Suppressor macrophage treated with lipopolysaccharide for 4 hours (primary cell): ENCODE measurements around the gene KIN.
"Not testable (repeated sequence)": the region's sequence is repeated elsewhere in the genome, so short reads cannot be mapped to it uniquely, and the experiment has no call there.

Experiments used
- DNase-seq: peaks from one replicate; pipeline ENCODE4 v3.0.0-alpha.2; 2020

Gene KIN

DNA sequence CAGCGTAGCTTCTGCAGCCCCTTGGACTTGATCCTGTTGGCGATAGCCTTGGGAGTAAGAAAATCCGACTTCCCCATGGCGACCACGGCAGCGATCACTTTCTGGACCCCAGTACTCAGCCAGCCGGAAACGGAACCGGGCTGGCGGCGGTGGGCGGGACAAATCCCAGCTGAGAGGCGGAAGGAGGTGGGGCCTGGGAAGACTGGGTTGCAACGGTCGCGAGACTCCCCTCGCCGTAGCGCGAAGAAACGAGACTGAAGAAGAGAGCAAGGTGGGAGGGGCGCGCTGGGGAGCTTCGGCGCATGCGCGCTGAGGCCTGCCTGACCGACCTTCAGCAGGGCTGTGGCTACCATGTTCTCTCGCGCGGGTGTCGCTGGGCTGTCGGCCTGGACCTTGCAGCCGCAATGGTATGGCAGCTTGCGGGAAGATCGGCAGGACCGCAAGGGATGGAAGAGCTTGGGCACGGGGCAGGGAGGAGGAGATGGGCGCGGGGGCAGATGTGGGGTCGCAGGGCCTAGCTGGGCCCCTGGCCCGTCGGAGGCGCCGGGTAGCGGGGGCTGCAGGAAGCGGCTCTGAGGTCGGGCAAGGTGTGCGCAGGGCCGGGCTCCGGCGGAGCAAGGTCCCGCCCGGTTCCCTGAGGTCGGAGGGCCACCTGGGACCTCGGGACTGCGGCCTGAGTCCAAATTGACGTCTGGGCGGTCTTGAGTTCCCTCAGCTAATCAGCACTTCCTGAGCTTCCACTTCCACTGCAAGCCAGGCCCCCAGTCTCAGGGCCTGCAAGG lies at the start of gene KIN, which contains the start of gene ATP5F1C:
Gene KIN, minus strand, starts transcription at position 137 of the 782 bp plus-strand sequence. Its CDS starts 60 bp downstream, at position 77.
Gene ATP5F1C, plus strand, starts transcription at position 321 of the 782 bp plus-strand sequence. Its CDS starts 31 bp downstream, at position 352.
- peak; percentile 99 for DNase-seq

- DNase-seq: no peak
Measured at GRCh38 chr10:7836571-7836970, 48.8 kb upstream of the KIN start.

- DNase-seq: no peak
Measured at GRCh38 chr10:7834262-7834661, 46.5 kb upstream of the KIN start.

DNA sequence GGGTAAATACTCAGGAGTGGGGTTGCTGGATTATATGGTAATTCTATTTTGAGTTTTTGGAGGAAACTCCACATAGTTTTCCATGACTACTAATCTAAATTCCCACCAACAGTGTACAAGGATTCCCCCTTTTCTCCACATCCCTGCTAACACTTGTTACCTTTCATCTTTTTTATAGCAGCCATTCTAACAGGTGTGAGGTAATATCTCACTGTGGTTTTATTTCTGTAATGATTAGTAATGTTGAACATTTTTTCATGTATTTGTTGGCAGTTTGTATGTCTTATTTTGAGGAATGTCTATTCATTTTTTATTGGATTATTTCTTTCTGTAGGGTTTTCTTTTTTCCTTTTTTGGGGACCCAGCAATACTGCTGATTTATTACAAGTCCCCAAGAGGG lies 45.4 kb upstream of the KIN start:
- no peak for DNase-seq

- no peak for DNase-seq
Measured at GRCh38 chr10:7832060-7832459, 44.3 kb upstream of the KIN start.

GRCh38 chr10:7829289-7829834 lies 41.6 kb upstream of the KIN start:
- no peak for DNase-seq

GRCh38 chr10:7826971-7827370 lies 39.2 kb upstream of the KIN start:
- DNase-seq: no peak

GRCh38 chr10:7824251-7824650 lies 36.5 kb upstream of the KIN start:
- no peak for DNase-seq

DNA sequence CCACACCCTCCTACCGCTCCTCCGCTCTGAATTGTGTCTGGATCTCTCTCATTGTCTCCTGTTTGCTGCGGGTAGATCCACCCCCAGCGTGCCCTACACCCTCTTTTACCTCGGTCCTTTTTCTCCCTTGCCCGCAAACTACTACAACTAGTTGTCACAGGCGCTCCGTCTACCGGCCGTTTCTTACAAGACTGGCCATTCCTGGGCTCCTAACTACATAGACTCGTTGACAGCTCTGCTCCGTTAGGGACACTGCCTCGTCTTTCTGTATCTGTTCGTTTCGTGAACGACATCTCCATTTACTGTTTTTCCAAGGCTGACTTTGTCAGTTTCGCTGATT lies 31.3 kb upstream of the KIN start:
- DNase-seq: peak; percentile 44

- peak; percentile 93 for DNase-seq
Measured at GRCh38 chr10:7818295-7819120, 30.7 kb upstream of the KIN start, which contains the start of gene TAF3. TAF3 (plus strand) TSS chr10:7818505; CDS start chr10:7818710, 205 bp downstream.

DNA sequence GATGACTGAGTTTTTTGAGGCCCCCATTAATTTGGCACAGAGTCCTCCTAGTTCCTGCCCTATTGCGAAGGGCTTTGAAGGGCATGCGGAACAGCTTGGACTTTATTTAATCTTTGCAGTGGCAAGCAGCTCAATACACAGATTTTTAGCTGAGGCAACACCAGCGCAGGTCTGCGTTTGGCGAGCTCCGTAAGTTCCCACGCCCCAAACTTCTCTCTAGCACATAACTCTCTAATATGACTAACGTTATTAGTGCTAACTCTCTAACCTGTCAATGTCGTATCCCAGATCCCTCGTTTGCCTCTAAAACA lies 30.1 kb upstream of the KIN start:
- DNase-seq: no peak

DNA sequence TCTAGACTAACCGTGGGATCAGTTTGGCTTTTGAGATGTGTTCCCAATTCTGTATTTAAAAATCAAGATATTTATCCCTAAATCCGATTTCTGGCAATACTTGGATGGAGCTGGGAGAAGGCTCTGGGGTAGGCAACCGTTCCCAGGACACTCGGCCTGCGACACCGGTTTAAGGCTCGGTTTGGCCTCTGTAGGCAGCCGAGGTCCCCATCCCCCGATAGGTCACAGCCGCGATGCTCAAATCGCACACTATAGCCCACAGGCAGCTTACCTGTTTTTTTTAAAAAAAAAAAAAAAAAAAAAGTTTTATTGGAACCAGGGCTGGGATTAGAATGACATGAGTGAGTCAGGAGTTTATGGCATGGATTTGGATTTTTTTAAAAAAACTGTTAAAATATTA lies 29.8 kb upstream of the KIN start:
- no peak for DNase-seq

DNA sequence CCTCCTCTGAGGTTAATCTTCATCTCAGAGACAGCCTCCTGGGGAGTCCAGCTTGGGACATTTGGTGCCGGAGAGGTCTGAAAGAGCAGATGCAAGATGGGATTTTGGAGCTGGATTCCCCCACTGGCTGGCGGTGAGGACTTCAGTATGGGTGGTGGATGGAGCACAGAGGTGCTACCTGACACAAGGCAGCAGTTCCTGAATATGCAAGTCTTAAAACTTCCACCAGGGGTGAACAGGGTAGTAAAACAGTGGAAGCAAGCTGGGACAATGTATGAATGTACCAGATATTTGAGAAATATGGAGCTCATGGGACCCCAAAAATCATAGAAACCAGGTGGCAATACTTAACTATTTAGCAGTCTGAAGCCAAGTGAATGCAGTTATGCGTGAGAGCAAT lies 25.7 kb upstream of the KIN start:
- DNase-seq: no peak

- DNase-seq: not testable (repeated sequence)
Measured at GRCh38 chr10:7811743-7812142, 23.9 kb upstream of the KIN start.

- no peak for DNase-seq
Measured at GRCh38 chr10:7811000-7811399, 23.2 kb upstream of the KIN start.

DNA sequence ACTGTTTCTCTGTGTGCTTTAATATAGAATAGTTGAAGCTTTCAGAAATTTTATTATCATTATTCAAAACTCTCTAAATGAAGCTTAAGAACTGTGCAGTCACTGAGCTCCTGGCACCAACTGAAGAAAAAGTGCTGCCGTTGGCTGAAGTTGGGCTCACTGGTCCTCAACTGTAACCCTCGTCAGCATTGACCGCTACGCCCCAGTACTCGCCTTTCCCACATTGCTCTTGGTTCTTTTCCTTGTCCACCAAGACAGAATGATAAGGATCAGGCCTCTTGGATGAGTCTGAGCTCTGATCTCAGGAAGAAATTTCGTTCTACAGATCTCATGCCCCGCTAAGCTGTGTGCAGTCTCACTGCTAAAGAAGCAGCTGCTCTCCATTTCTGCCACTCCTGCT lies 22.6 kb upstream of the KIN start:
- DNase-seq: no peak

GRCh38 chr10:7808686-7809267 lies 21.0 kb upstream of the KIN start:
- DNase-seq: no peak

DNA sequence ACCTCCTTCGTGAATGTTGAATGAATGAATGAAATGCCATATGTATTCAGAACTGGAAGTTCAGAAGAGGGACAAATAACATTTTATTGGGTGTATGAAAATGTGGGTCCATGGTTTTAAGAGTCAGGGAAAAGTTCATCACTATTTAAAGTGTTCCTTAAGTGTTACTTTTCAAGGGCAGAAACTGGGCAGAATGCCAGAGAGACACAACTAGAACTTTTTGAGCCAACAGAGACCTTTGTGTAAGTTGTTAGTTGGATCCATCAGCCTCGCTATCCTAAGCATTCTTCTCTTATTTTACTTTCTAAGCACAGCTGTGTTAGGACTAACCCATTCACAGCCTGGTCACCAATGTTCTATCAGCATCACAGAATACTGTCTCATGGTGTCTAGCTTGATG lies 16.9 kb upstream of the KIN start:
- no peak for DNase-seq

DNA sequence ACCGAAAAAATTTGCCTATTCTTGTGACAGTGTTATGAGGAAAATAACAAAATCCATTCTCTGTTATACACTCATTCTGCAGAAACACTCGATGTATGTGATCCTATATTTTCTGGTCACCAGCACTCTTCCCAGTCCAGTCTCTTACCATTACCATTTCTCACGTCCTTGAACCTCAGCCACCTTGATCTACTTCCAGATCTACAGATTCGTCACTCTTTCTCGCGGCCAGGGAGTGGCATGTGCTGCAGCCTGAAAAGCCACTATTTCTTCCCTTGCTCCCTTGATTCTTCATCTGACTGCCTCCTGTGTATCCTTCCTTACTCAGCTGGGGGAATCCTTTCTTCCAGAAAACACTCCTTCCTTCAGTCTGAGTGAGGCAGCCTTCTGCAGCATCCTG lies 16.4 kb upstream of the KIN start:
- DNase-seq: no peak

DNA sequence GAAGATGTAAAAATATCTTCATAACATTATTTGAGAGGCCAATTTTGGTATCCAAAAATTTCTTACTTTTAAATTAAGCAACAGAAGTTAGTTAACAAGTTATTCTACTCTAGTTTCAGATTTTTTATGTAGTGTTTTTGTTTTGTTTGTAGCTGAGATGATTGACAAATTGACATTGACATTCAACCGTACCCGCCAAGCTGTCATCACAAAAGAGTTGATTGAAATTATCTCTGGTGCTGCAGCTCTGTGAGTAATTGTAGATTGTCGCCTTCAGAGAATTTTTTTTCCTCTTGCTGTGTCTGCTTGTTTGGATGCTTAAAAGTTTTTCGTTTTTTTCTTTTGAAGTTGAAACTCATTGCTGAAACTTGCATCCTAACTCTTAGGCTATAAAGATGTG lies 14.8 kb upstream of the KIN start:
- DNase-seq: no peak

DNA sequence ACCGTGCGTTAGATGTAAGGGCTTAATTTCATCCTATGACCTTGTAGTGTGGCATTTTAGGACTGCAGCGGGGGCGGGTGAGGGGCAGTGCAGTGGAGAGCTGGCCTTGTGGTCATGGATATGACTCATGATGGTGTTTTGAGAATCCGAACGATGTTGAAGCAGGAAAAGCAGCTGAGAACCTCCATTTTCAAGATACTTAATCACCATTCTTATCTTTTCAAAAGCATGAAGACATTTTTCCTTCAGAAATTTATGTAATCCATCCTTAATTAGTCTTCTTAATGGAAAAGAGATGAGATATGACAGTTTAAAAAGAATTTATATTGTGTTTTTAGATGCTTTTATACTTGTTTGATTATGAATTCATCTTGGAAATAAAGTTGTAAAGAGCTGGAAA lies 9.8 kb upstream of the KIN start:
- peak; percentile 28 for DNase-seq

DNA sequence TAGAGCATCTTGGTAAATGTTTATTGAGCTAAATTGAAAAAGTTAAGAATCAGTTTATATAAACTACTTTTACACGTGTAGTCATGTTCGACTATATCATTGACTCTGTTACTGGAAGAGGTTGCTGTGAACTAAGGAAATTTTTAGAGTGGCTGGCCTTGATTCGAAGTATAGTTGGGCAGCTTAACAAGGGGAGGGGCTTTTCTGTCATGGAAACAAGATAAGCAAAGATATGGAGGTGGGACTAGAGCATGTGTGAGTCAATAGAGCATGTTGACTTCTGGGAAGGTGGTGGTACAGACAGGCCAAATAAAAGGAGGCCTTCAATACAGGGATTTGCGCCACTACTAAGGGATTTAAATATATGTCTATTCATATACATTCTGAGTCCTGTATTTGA lies 7.8 kb upstream of the KIN start:
- DNase-seq: no peak

GRCh38 chr10:7794251-7795026 lies 6.6 kb upstream of the KIN start:
- DNase-seq: peak; percentile 25
